OCI-LY3 (cell line): ENCODE data around the gene CSNK1G2.

ENCODE experiments used
- H2AFZ ChIP-seq: fragments of 200-600, 300-600 bp; shearing (Covaris generic); 2 replicates; pipeline ENCODE4 v1.6.0; 2014; ENCODE audit warnings: antibody characterized with exemption, low read depth, low read length
- H3K27ac ChIP-seq: fragments of 200-600, 300-600 bp; sonication (generic); 2 replicates; pipeline ENCODE4 v1.5.1; 2014; ENCODE audit warnings: mild to moderate bottlenecking, low read length, moderate library complexity, mixed read lengths
- H3K27me3 ChIP-seq: fragments of 200-600, 300-600 bp; sonication (generic); 2 replicates; pipeline ENCODE4 v1.6.1; 2014; ENCODE audit warnings: low read depth, low read length, mixed read lengths
- H3K36me3 ChIP-seq: fragments of 200-600, 300-600 bp; sonication (generic); replicated peaks from 2 replicates; pipeline ENCODE3; 2014; ENCODE audit warnings: low read depth, low read length, mixed read lengths
- H3K4me1 ChIP-seq: fragments of 300-600, 200-600 bp; sonication (generic); 2 replicates; pipeline ENCODE4 v1.6.1; 2014; ENCODE audit warnings: low read length, mixed read lengths
- H3K4me2 ChIP-seq: fragments of 200-600, 300-600 bp; sonication (generic); 2 replicates; pipeline ENCODE4 v1.6.1; 2014; ENCODE audit warnings: low read length, mixed read lengths
- H3K4me3 ChIP-seq: fragments of 300-600, 200-600 bp; sonication (generic); 2 replicates; pipeline ENCODE4 v1.5.1; 2014; ENCODE audit warnings: antibody characterized with exemption, mild to moderate bottlenecking, low read length, moderate library complexity
- H3K79me2 ChIP-seq: fragments of 300-600, 200-600 bp; shearing (Covaris generic); 2 replicates; pipeline ENCODE4 v1.6.1; 2014; ENCODE audit warnings: mild to moderate bottlenecking, low read length, mixed read lengths
- H3K9ac ChIP-seq: fragments of 300-600, 200-600 bp; shearing (Covaris generic); 2 replicates; pipeline ENCODE4 v1.6.0; 2014; ENCODE audit warnings: mild to moderate bottlenecking, low read length, moderate library complexity
- H3K9me3 ChIP-seq: fragments of 200-600, 300-600 bp; shearing (Covaris generic); 2 replicates; pipeline ENCODE4 v1.6.1; 2014; ENCODE audit warnings: low read length, mixed read lengths; ENCODE audit not compliant: insufficient read depth
- H4K20me1 ChIP-seq: fragments of 200-600, 300-600 bp; sonication (generic); 2 replicates; pipeline ENCODE4 v1.6.1; 2016; ENCODE audit warnings: low read length, mixed read lengths; ENCODE audit not compliant: insufficient read depth
- EZH2phosphoT487 ChIP-seq: fragments of 200-600 bp; shearing (Covaris generic); IDR thresholded peaks from 2 replicates; pipeline ENCODE4 v1.6.1; 2018; ENCODE audit warnings: antibody characterized with exemption, mixed run types, low read depth
- TF ChIP-seq, protein P1 (sequence below): fragments of 200-600, 300-600 bp; sonication (generic); IDR thresholded peaks from 2 replicates; pipeline ENCODE4 v1.5.1; 2014; ENCODE audit warnings: antibody characterized with exemption, low read length, low read depth

Gene CSNK1G2

DNA sequence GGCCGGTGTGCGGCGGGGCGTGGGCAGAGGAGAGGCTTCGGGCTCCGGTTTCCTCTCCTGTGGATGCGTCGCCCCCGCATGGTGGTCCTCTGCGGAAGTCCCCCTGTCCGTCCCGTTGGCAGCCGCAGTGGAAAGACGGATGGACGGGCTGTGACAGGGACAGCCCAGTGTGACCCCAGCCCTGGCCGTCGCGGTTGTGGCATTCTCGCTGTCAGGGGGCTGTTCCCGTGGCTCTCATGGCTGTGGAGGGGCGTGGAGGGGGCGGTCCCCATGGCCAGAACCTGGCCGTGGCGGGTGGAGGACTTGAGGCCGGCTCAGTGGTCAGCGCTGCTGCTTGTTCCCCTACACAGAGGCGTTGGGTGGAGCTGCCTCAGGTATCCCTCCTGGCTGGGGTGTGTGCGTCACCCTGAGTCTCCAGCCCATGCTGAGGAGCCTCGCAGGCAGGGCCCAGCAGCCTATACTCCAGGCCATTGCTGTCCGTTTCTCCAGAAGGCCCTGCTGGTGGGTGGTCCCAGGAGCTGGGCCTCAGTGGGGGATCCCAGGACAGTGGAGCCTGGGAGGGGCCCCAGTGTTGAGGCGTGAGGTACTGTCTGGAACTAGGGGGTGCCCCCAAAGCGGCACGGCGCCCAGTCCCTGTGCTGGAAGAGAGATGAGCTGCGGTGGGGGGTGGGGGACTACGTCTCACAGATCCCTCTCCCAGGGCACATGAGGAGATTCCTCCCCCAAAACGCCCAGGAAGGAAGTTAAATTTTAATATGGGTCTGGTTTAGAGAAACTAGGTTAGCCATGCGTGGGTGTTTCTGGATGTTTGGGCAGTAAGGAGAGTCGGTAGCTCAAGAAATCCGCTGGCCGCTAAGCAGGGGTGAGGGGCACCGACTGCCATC lies 20.3 kb downstream of the CSNK1G2 start:
- Histone ChIP-seq H3K9me3 (no peaks in the 10 kb centered on the region), H3K79me2 (peaks cover 66% of the 10 kb centered on the region), H3K27me3 (no peaks in the 10 kb centered on the region), H3K4me1 (no peaks in the 10 kb centered on the region), H3K36me3 (peaks cover 13% of the 10 kb centered on the region), H3K4me3 (no peak overlapping the region), H3K9ac (no peak overlapping the region), H4K20me1 (peaks cover 81% of the 10 kb centered on the region), H2AFZ (no peak overlapping the region), H3K4me2 (no peak overlapping the region), H3K27ac (no peak overlapping the region)
- TF ChIP-seq, protein P1, sequence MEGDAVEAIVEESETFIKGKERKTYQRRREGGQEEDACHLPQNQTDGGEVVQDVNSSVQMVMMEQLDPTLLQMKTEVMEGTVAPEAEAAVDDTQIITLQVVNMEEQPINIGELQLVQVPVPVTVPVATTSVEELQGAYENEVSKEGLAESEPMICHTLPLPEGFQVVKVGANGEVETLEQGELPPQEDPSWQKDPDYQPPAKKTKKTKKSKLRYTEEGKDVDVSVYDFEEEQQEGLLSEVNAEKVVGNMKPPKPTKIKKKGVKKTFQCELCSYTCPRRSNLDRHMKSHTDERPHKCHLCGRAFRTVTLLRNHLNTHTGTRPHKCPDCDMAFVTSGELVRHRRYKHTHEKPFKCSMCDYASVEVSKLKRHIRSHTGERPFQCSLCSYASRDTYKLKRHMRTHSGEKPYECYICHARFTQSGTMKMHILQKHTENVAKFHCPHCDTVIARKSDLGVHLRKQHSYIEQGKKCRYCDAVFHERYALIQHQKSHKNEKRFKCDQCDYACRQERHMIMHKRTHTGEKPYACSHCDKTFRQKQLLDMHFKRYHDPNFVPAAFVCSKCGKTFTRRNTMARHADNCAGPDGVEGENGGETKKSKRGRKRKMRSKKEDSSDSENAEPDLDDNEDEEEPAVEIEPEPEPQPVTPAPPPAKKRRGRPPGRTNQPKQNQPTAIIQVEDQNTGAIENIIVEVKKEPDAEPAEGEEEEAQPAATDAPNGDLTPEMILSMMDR = no peak
- TF ChIP-seq EZH2phosphoT487 = no peak

DNA sequence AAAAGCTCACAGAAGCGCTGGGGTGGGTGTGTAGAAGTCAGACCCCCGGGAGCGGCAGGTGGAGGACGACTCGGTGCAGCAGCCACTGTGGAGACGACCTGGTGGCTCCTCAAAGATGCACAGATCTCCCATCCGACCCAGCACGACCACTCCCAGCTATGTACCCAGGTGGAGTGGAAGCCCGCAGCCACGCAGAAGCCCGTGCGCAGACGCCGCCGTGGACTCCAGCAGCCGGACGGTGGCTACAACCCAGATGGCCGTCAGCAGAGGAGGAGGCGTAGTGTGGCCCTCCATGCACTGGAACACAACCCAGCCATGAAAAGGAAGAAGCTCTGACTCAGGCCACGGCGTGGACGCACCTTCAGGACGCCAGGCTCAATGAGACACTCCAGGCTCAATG lies 21.7 kb downstream of the CSNK1G2 start:
- H4K20me1 ChIP-seq = peaks cover 77% of the 10 kb centered on the region
- H3K79me2 ChIP-seq = peaks cover 55% of the 10 kb centered on the region
- no peak overlapping the region for H3K4me3 ChIP-seq
- H3K4me1 ChIP-seq = no peaks in the 10 kb centered on the region
- no peak for TF ChIP-seq EZH2phosphoT487
- TF ChIP-seq, protein P1 = no peak
- no peaks in the 10 kb centered on the region for H3K27me3 ChIP-seq
- peaks cover 13% of the 10 kb centered on the region for H3K36me3 ChIP-seq
- no peak overlapping the region for H3K9ac ChIP-seq
- H3K4me2 ChIP-seq = no peak overlapping the region
- H2AFZ ChIP-seq = no peak overlapping the region
- H3K9me3 ChIP-seq = no peaks in the 10 kb centered on the region
- no peak overlapping the region for H3K27ac ChIP-seq

DNA sequence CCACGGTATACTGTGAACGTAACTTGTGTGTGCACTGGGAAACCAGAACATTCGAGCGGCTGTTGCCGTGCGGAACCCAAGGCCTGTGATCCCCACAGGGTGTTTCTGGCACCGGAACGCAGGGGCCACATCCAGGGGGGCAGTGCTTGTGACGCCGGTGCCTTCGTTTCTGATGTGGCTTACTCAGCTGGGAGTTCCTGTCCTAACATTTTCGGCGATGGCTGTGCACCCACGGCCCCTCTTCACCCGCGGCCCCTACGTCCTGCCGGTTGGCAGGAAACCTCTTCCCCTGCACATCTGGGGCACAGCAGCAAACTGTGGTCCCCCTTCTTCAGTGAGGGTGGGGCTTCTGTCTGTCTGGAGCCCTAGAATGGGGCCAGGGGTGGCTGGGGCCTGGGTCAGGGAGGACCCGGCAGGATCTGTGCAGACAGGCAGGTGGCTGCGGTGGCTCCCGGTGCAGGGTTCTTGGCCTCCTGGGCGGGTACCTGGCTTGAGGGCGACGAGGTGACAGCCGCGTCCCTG lies 26.2 kb downstream of the CSNK1G2 start:
- no peaks in the 10 kb centered on the region for H3K9me3 ChIP-seq
- H3K79me2 ChIP-seq = peaks cover 40% of the 10 kb centered on the region
- H3K27me3 ChIP-seq = no peaks in the 10 kb centered on the region
- no peak for TF ChIP-seq EZH2phosphoT487
- TF ChIP-seq, protein P1 = no peak
- H2AFZ ChIP-seq = no peak overlapping the region
- peaks cover 19% of the 10 kb centered on the region for H3K36me3 ChIP-seq
- peaks cover 73% of the 10 kb centered on the region for H4K20me1 ChIP-seq
- H3K4me3 ChIP-seq = no peak overlapping the region
- no peaks in the 10 kb centered on the region for H3K4me1 ChIP-seq
- no peak overlapping the region for H3K9ac ChIP-seq
- no peak overlapping the region for H3K4me2 ChIP-seq
- H3K27ac ChIP-seq = no peak overlapping the region

DNA sequence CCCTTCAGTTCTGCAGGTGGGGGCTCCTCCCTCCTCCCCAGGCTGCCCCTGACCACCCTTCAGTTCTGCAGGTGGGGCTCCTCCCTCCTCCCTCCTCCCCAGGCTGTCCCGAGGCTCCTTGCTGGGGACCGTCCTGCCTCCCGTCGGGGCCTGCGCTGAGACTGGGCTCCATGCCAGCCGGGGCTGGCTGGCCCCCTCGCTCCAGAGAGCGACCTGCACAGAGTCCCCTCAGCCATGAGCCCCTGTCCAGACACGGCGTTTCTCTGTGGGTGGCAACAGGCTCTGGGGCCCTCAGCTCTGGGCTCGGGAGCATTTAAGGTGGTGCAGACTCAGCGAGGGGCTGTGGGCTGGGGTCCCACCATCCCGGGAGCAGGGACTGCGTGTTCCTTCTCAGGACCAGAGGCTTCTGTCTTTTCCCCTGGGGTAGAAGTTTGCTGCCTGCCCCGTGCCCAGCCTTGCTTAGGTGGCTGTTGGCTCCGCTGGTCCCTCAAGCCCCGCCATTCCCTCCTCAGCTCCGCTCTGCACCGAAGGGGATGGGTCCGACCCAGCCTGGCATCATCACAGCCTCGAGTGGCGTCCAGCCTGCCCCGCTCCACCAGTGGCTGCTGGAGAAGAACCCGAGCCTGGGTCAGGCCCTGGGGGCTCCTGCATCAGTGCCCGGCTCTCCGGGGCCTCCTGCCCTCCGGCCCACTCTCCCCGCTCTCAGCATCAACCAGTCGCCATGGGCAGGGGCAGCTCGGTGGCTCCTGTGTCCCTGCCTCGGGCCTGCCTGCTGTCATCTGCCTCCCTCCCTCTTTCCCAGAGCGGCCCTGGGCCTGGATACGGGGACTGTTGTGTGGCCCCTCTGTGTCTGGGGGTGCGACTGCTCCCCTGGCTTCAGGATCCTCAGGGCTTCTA lies 27.6 kb downstream of the CSNK1G2 start:
- Histone ChIP-seq H3K9ac (no peak overlapping the region), H3K4me1 (no peaks in the 10 kb centered on the region), H3K27ac (no peak overlapping the region), H3K79me2 (peaks cover 44% of the 10 kb centered on the region), H3K4me3 (no peak overlapping the region), H3K9me3 (no peaks in the 10 kb centered on the region), H2AFZ (no peak overlapping the region), H3K4me2 (no peak overlapping the region), H3K27me3 (no peaks in the 10 kb centered on the region), H3K36me3 (peaks cover 16% of the 10 kb centered on the region), H4K20me1 (peaks cover 72% of the 10 kb centered on the region)
- TF ChIP-seq EZH2phosphoT487 = no peak
- TF ChIP-seq, protein P1 = no peak
